Activated naive CD4-positive, alpha-beta T cell treated with anti-CD3 and anti-CD28 coated beads, Interleukin-2, amount 10 ng/mL, durations not matched to agents 7 days and 5 days (primary cell): Measurements from ENCODE around the gene TEKT4.
"Not testable (repeated sequence)": the region's sequence is repeated elsewhere in the genome, so short reads cannot be mapped to it uniquely, and the experiment has no call there.

Experiments
- CTCF ChIA-PET: fragments of 350-600 bp; sonication (Branson Sonifier 250); formaldehyde crosslinking; loops from one replicate; lab custom pipeline; 2021; ENCODE audit warnings: antibody characterized with exemption; lab: Charles Lee
- DNase-seq: peaks from one replicate; pipeline ENCODE4 v3.0.0-alpha.2; 2020
- H3K27ac Mint-ChIP-seq: one replicate; pipeline ENCODE4 v1.8.0; 2021; ENCODE audit warnings: mild to moderate bottlenecking, moderate library complexity, mixed read lengths
- H3K27me3 Mint-ChIP-seq: one replicate; pipeline ENCODE4 v1.8.0; 2021; ENCODE audit warnings: mild to moderate bottlenecking, mixed read lengths
- H3K36me3 Mint-ChIP-seq: one replicate; pipeline ENCODE4 v1.8.0; 2021; ENCODE audit warnings: mixed read lengths
- H3K4me1 Mint-ChIP-seq: one replicate; pipeline ENCODE4 v1.8.0; 2021; ENCODE audit warnings: mixed read lengths
- H3K4me3 Mint-ChIP-seq: one replicate; pipeline ENCODE4 v1.8.0; 2021; ENCODE audit warnings: mild to moderate bottlenecking, moderate library complexity, mixed read lengths
- H3K9me3 Mint-ChIP-seq: one replicate; pipeline ENCODE4 v1.8.0; 2021; ENCODE audit warnings: mixed read lengths

The TEKT4 gene

DNA sequence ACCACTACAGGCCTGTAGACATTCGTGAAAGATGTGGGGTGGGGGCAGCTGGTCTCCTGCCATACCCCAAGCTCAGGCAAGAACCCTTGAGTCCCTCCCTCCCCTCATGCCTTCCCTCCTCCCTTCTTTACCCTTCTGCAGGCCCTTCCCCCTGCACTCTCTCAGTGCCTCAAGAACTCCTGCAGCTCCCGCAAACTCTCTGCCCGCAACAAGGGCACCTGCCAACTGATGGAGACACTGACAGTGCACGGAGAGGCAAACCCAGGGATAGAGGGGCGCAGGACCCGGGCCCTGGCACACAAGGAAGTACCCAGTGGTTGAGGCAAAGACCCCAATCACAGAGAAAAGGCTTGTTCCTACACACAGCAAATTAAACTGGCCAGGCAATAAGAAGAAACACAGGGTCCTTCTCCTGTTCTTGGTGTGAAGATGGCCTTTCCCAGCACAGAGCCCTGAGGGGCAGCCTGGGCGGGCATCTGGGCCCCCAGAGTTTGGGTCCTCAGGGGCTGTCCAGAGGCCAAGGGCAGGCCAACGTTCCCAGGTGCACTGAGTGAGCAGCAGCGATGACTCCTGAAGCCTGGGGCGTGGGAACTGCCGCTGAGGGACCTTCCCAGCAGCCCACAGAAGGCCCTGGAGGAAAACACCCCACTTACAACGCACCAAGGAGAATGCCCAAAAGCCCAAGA is 1.6 kb downstream of the TEKT4 start:
- peaks cover 60% of the 10 kb centered on the region for H3K27me3 Mint-ChIP-seq
- H3K4me3 Mint-ChIP-seq = no peak overlapping the region
- H3K9me3 Mint-ChIP-seq = no peaks in the 10 kb centered on the region
- H3K4me1 Mint-ChIP-seq = no peaks in the 10 kb centered on the region
- DNase-seq = no peak
- CTCF ChIA-PET = interaction anchor here (0.6 to 2.3 kb wide), 6 partner anchors 11 to 243 kb away, joined by 3 to 10 read pairs (median 3); no protein-coding TSS in a partner anchor
- no peaks in the 10 kb centered on the region for H3K36me3 Mint-ChIP-seq
- H3K27ac Mint-ChIP-seq = no peak overlapping the region

DNA sequence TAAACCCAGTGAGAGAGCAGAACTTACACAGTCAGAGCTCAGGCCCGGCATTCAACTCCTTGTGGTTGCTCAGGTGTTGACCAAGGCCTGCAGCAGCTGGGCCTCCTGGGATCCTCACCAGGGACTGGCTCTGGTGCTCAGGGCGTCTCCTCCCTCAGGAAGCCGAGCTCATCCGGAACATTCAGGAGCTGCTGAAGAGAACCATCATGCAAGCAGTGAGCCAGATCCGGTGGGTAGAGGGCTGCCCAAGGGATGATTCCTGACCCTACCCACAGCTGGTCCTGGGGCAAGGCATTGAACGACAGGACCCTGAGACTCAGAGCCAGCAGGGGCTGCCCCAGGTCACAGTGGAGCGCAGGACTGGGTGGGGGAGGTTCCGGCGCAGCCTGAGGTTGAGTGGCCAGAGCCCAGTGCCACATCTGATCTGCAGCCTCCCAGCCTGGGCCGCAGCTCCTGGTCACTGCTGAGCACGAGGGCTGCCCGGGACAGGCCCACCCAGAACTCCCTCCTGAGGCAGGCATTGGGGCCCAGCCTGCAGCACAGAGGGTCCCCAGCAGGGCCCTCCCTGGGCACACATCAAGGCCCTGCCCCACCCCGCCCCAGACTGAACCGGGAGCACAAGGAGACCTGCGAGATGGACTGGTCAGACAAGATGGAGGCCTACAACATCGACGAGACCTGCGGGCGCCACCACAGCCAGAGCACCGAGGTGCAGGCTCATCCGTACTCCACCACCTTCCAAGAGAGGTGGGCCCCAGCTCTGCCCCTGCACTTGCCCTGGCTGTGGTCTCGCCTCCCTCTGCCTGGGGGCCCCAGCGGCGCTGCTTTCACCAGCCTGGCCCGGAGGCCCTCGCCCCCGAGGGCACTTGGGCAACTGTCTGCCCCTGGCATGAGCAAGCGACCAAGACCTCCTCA is 2.4 kb downstream of the TEKT4 start:
- DNase-seq = no peak
- peaks cover 60% of the 10 kb centered on the region for H3K27me3 Mint-ChIP-seq
- CTCF ChIA-PET = interaction anchor here (0.6 to 2.3 kb wide), 7 partner anchors 9 to 242 kb away, joined by 3 to 10 read pairs (median 3); no protein-coding TSS in a partner anchor
- H3K4me1 Mint-ChIP-seq = no peaks in the 10 kb centered on the region
- no peak overlapping the region for H3K4me3 Mint-ChIP-seq
- no peaks in the 10 kb centered on the region for H3K9me3 Mint-ChIP-seq
- no peaks in the 10 kb centered on the region for H3K36me3 Mint-ChIP-seq
- no peak overlapping the region for H3K27ac Mint-ChIP-seq

DNA sequence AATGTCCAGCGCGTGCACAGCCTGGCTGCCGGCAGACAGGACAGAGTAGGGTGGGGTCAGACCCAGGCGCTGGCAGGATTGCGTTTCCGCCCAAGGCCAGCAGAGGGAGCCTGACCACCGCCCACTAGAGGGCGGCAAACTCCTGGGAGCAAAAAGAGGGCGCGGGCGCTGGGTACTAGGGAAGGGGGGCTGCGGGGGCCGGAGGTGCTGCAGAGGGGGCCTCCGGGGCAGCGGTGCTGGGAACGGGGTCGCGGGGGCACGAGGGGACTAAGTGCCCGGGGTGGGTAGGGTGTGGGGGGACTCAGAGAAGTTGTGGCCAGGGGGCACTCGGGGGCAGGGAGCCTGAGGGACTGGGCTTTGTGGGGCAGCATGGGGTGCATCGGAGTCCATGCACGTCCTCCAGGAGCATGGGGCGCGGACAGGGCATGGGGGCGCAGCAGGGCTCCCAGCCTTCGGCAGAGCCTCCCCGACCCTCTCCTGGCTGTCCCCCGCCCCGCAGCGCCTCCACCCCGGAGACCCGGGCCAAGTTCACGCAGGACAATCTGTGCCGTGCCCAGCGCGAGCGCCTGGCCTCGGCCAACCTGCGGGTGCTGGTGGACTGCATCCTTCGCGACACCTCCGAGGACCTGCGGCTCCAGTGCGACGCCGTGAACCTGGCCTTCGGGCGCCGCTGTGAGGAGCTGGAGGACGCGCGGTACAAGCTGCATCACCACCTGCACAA is 3.2 kb downstream of the TEKT4 start:
- no peaks in the 10 kb centered on the region for H3K9me3 Mint-ChIP-seq
- H3K4me3 Mint-ChIP-seq = no peak overlapping the region
- H3K27me3 Mint-ChIP-seq = peaks cover 55% of the 10 kb centered on the region
- H3K4me1 Mint-ChIP-seq = no peaks in the 10 kb centered on the region
- CTCF ChIA-PET = interaction anchor here (1.1 to 2.3 kb wide), 2 partner anchors 68 to 82 kb away, joined by 3 to 10 read pairs; no protein-coding TSS in a partner anchor
- H3K27ac Mint-ChIP-seq = no peak overlapping the region
- no peaks in the 10 kb centered on the region for H3K36me3 Mint-ChIP-seq
- peak; percentile 78 for DNase-seq

DNA sequence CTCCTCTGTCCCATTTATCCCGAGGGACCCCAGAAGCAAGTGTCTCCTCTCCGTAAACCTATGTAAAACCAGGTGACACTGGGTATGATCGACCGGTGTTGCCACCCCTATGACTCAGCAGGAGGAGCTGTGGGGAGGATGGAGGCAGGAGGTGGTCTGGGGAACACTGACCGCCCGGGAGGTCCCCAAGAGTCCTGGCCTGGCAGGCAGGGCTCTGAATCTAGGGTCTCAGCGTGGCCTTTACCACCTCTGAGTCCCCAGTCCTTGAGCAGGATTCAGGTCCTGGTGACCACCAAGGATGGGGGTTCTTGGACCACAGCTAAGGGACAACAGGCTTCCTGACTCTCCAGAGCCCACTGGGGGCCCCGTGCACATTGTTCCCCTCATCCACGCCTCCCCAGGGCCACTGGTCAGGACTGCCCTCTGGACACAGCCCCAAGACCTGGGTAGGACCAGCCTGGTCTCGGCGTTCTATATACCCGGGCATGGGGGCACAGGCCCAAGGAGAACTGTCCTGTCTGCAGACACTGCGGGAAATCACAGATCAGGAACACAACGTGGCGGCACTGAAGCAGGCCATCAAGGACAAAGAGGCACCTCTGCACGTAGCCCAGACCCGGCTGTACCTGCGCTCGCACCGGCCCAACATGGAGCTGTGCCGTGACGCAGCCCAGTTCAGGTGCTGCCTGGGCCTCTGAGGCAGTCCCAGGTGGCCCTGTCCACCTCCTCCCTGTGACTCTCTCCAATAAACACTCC is 4.0 kb downstream of the TEKT4 start:
- Mint-ChIP-seq H3K4me1 (no peaks in the 10 kb centered on the region), H3K4me3 (no peak overlapping the region), H3K27ac (no peak overlapping the region), H3K36me3 (no peaks in the 10 kb centered on the region), H3K9me3 (no peaks in the 10 kb centered on the region), H3K27me3 (peaks cover 47% of the 10 kb centered on the region)
- CTCF ChIA-PET = interaction anchor here (0.7 to 2.3 kb wide), 3 partner anchors 9 to 81 kb away, joined by 3 to 10 read pairs (median 3); no protein-coding TSS in a partner anchor
- DNase-seq = no peak

GRCh38 chr2:94875820-94876522 is 4.7 kb downstream of the TEKT4 start:
- no peak for DNase-seq
- Mint-ChIP-seq H3K27me3 (peaks cover 39% of the 10 kb centered on the region), H3K27ac (no peak overlapping the region), H3K4me3 (no peak overlapping the region), H3K4me1 (no peaks in the 10 kb centered on the region), H3K36me3 (no peaks in the 10 kb centered on the region), H3K9me3 (no peaks in the 10 kb centered on the region)
- CTCF ChIA-PET = interaction anchor here (0.6 to 1.2 kb wide), 3 partner anchors 10 to 239 kb away, joined by 3 read pairs; no protein-coding TSS in a partner anchor

DNA sequence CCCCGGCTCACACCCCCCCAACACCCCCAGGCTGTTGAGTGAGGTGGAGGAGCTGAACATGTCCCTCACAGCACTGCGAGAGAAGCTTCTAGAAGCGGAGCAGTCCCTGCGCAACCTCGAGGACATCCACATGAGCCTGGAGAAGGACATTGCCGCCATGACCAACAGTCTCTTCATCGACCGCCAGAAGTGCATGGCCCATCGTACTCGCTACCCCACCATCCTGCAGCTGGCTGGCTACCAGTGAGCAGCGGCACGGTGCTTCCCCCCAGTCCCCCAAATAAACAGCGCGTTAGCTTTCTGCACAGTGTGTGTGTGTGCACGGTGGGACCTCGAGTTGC is 5.3 kb downstream of the TEKT4 start:
- Mint-ChIP-seq H3K9me3 (no peaks in the 10 kb centered on the region), H3K27ac (no peak overlapping the region), H3K4me3 (no peak overlapping the region), H3K4me1 (no peaks in the 10 kb centered on the region), H3K36me3 (no peaks in the 10 kb centered on the region), H3K27me3 (peaks cover 34% of the 10 kb centered on the region)
- CTCF ChIA-PET = interaction anchor here (0.6 to 1.2 kb wide), 3 partner anchors 80 to 239 kb away, joined by 3 to 5 read pairs (median 3); no protein-coding TSS in a partner anchor
- DNase-seq = no peak

- CTCF ChIA-PET = interaction anchor here (0.8 to 1.2 kb wide), 2 partner anchors 80 to 238 kb away, joined by 3 to 5 read pairs; no protein-coding TSS in a partner anchor
- H3K9me3 Mint-ChIP-seq = no peaks in the 10 kb centered on the region
- no peak overlapping the region for H3K27ac Mint-ChIP-seq
- H3K27me3 Mint-ChIP-seq = peaks cover 28% of the 10 kb centered on the region
- no peak overlapping the region for H3K4me3 Mint-ChIP-seq
- H3K4me1 Mint-ChIP-seq = no peaks in the 10 kb centered on the region
- H3K36me3 Mint-ChIP-seq = no peaks in the 10 kb centered on the region
- no peak for DNase-seq
Observed at GRCh38 chr2:94877129-94877528, 5.9 kb downstream of the TEKT4 start.

- H3K4me1 Mint-ChIP-seq, H3K9me3 Mint-ChIP-seq, H3K27ac Mint-ChIP-seq, CTCF ChIA-PET, H3K4me3 Mint-ChIP-seq, DNase-seq, H3K36me3 Mint-ChIP-seq: not testable (repeated sequence)
- H3K27me3 Mint-ChIP-seq = peaks cover 18% of the 10 kb centered on the region
Observed at GRCh38 chr2:94878575-94878974, 7.3 kb downstream of the TEKT4 start.

DNA sequence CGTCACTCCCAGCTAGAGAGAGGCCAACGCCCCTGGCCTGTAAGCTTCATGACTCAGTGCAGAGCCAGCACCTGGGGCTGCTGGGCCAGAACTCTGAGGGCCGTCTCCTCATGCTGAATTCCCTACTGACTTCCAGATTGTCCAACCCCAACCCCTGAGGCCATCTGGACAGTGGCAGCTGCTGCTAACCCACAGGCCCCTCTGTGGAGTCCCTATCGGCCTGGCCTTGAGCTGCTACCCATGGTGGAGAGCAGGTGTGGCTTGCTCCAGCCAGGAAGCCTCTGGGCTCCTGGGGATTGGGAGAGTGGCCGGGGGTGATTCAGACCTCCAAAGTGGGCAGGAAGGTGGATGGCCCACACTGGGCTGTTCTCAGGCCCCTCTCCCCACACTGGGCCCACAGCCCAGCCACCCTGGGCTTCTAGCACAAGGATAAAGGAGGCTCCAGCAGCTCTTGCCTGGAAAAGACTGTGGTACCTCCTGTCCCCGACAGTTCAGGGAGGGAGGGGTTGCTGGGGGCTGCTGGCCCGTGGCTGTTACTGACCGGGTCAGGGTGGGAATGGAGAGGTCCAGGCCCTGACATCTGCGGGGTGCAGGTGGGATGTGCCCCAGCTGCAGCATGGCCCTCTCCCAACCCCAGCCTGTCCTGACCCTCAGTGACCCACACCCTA is 8.2 kb downstream of the TEKT4 start:
- Mint-ChIP-seq H3K36me3 (no peaks in the 10 kb centered on the region), H3K27ac (no peak overlapping the region), H3K4me1 (no peaks in the 10 kb centered on the region), H3K27me3 (peaks cover 12% of the 10 kb centered on the region), H3K9me3 (peaks cover 1% of the 10 kb centered on the region), H3K4me3 (no peak overlapping the region)
- CTCF ChIA-PET = no interaction called here
- DNase-seq = no peak

GRCh38 chr2:94879982-94880377 is 8.8 kb downstream of the TEKT4 start:
- no peak overlapping the region for H3K27ac Mint-ChIP-seq
- H3K4me1 Mint-ChIP-seq = no peaks in the 10 kb centered on the region
- DNase-seq = no peak
- peaks cover 10% of the 10 kb centered on the region for H3K27me3 Mint-ChIP-seq
- CTCF ChIA-PET = no interaction called here
- no peak overlapping the region for H3K4me3 Mint-ChIP-seq
- peaks cover 1% of the 10 kb centered on the region for H3K9me3 Mint-ChIP-seq
- H3K36me3 Mint-ChIP-seq = no peaks in the 10 kb centered on the region

DNA sequence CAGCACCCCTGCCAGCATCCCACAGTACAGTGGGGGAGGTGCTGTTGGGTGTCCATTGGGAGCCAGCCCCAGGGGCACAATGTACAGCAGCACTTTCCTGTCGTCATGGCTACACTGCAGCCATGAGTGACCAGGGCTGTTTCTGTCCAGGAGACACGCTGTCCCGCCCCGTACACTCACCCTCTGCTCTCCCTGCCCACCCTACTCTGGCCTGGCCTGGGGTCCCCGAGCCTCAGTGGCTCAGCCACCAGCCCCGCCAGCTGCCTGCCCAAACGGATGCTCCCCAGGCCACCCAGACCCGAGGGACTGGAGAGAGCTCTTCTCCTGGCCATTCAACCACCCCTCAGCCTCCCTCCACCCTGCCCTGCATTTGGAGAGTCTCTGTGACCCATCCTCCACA is 9.3 kb downstream of the TEKT4 start:
- CTCF ChIA-PET = no interaction called here
- Mint-ChIP-seq H3K9me3 (peaks cover 1% of the 10 kb centered on the region), H3K27me3 (peaks cover 5% of the 10 kb centered on the region), H3K36me3 (no peaks in the 10 kb centered on the region), H3K4me3 (no peak overlapping the region), H3K27ac (no peak overlapping the region), H3K4me1 (no peaks in the 10 kb centered on the region)
- DNase-seq = no peak

DNA sequence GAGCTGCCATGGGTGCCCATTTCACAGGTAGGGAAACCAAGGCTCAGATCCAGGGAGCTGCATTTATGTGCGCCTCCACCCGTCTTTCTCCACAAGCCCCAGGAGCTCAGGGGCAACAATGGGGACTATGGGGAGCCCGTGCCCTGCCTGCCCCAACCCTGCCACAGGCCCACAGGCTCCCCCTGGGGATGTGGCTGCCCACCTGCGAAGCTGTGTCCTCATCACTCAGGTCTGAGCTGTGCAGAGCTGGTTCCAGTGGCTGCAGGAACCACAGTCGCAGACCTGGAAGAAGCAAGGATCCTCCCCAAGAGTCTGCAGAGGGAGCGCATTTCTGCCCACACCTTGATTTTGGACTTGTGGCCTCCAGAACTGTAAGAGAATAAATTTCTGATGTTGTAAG is 9.8 kb downstream of the TEKT4 start:
- H3K4me1 Mint-ChIP-seq = no peaks in the 10 kb centered on the region
- peaks cover 4% of the 10 kb centered on the region for H3K27me3 Mint-ChIP-seq
- DNase-seq = no peak
- H3K4me3 Mint-ChIP-seq = no peak overlapping the region
- H3K9me3 Mint-ChIP-seq = peaks cover 1% of the 10 kb centered on the region
- CTCF ChIA-PET = no interaction called here
- no peaks in the 10 kb centered on the region for H3K36me3 Mint-ChIP-seq
- H3K27ac Mint-ChIP-seq = no peak overlapping the region
